Osteoblast (primary cell): ENCODE results near the gene TWF2. TPM values are rescaled to one million over a fixed set of nuclear protein-coding genes. Genes with fewer than 3 reads are reported as not detected.

Experiments
- DNase-seq: peaks from one replicate; pipeline ENCODE4 v3.0.0; 2011; ENCODE audit warnings: low spot score, mixed read lengths; ENCODE audit not compliant: insufficient read length; ENCODE audit errors: missing footprints
- H2AFZ ChIP-seq: 2 replicates; pipeline ENCODE4 v1.6.0; 2011; ENCODE audit warnings: mild to moderate bottlenecking, low read length
- H3K27ac ChIP-seq: 2 replicates; pipeline ENCODE4 v1.5.1; 2011; ENCODE audit warnings: mild to moderate bottlenecking, low read depth, low read length, moderate library complexity
- H3K27me3 ChIP-seq: 2 replicates; pipeline ENCODE4 v1.6.0; 2012; ENCODE audit warnings: mild to moderate bottlenecking, control low read depth, inconsistent platforms, low read length, moderate library complexity; ENCODE audit not compliant: insufficient read depth
- H3K36me3 ChIP-seq: 2 replicates; pipeline ENCODE4 v1.5.1; 2011; ENCODE audit warnings: mild to moderate bottlenecking, low read length, control low read depth, moderate library complexity; ENCODE audit not compliant: insufficient read depth
- H3K4me1 ChIP-seq: 2 replicates; pipeline ENCODE4 v1.5.1; 2011; ENCODE audit warnings: mild to moderate bottlenecking, low read length, control low read depth, moderate library complexity; ENCODE audit not compliant: insufficient read depth
- H3K4me2 ChIP-seq: 2 replicates; pipeline ENCODE4 v1.6.0; 2011; ENCODE audit warnings: mild to moderate bottlenecking, low read length; ENCODE audit not compliant: insufficient read depth
- H3K4me3 ChIP-seq: fragments of 200-600 bp; sonication (generic); 3 replicates; pipeline ENCODE4 v1.5.1; 2012; ENCODE audit warnings: mild to moderate bottlenecking, low read length, inconsistent platforms; ENCODE audit not compliant: insufficient read depth
- H3K79me2 ChIP-seq: 2 replicates; pipeline ENCODE4 v1.6.0; 2012; ENCODE audit warnings: mild to moderate bottlenecking, low read length, control low read depth, inconsistent platforms; ENCODE audit not compliant: insufficient read depth
- H3K9me3 ChIP-seq: 2 replicates; pipeline ENCODE4 v1.5.1; 2011; ENCODE audit warnings: low read depth, low read length, control low read depth
- H4K20me1 ChIP-seq: 2 replicates; pipeline ENCODE4 v1.6.0; 2012; ENCODE audit warnings: mild to moderate bottlenecking, low read length, control low read depth; ENCODE audit not compliant: insufficient read depth
- total RNA-seq: library from RNA; depleted of rRNA; stranded (reverse); fragments of >200 nt; gene quantifications from 2 replicates; pipeline ENCODE4 v1.2.3, GENCODE V29; 2012
- TF ChIP-seq, protein P1 (sequence below): IDR thresholded peaks from 2 replicates; pipeline ENCODE4 v1.5.1; 2011; ENCODE audit warnings: mild to moderate bottlenecking, low read depth, low read length, moderate library complexity; ENCODE audit errors: extremely low read depth

Gene TWF2
- total RNA-seq, 1 donor: 138 TPM

DNA sequence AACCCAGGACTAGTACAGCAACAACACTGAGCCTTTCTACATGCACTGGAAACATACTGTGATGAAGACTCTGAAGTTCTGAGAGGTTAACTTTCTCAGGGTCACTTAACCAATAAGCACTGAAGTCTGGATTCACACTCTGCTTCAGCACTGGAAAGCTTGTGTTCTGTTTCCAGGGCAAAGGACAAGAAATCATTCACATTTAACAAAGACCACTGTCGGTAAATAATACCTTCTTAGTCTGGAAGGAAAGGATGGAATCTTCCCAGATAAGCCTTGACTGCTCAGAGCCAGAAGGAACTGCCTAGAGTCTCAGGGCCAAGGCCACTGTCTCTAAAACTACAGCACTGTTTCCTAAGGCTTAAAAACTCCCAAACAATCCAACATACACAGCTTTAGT is 44.3 kb upstream of the TWF2 start:
- Histone ChIP-seq H3K27ac (no peak overlapping the region), H4K20me1 (no peaks in the 10 kb centered on the region)

DNA sequence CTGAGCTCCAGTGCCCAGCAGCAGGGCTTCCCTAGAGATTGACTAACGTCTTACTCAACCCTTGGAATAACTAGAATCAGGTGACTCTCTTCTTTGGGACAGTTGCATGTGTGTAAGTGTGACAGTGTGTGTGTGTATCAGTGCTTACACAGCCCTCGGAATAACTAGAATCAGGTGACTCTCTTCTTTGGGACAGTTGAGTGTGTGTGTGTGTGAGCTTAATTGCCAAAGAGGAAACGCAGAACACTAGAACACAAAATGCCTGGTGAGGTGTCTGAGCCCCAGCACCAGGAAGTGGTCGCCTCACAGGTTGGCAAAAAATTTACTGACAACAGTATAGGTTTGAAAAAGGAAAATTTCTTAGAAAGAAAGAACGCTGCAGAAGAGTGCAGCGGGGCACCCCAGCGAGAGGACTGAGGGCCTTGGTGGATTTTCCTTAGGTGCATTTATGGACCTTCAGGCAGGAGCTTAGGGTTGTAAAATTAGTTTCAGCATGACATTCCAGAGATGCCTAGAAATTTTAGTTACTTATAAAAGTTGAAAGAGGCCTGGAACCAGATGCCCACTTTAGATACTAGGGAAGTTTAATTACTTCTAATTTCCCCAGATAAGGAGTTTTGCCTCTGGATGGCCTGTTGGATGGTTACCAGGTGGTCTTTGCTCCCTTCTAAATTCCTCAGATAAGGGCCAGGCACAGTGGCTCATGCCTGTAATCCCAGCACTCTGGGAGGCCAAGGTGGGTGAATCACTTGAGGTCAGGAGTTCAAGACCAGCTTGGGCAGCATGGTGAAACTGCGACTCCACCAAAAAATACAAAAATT is 43.2 kb upstream of the TWF2 start:
- Histone ChIP-seq H3K9me3 (no peaks in the 10 kb centered on the region), H3K79me2 (peaks cover 12% of the 10 kb centered on the region), H3K4me1 (peaks cover 32% of the 10 kb centered on the region), H3K4me3 (no peak overlapping the region), H3K36me3 (no peaks in the 10 kb centered on the region), H3K27me3 (no peaks in the 10 kb centered on the region), H2AFZ (no peak overlapping the region), H3K27ac (peak overlapping the region; percentile 5), H4K20me1 (peaks cover 6% of the 10 kb centered on the region), H3K4me2 (no peak overlapping the region)
- TF ChIP-seq, protein P1, sequence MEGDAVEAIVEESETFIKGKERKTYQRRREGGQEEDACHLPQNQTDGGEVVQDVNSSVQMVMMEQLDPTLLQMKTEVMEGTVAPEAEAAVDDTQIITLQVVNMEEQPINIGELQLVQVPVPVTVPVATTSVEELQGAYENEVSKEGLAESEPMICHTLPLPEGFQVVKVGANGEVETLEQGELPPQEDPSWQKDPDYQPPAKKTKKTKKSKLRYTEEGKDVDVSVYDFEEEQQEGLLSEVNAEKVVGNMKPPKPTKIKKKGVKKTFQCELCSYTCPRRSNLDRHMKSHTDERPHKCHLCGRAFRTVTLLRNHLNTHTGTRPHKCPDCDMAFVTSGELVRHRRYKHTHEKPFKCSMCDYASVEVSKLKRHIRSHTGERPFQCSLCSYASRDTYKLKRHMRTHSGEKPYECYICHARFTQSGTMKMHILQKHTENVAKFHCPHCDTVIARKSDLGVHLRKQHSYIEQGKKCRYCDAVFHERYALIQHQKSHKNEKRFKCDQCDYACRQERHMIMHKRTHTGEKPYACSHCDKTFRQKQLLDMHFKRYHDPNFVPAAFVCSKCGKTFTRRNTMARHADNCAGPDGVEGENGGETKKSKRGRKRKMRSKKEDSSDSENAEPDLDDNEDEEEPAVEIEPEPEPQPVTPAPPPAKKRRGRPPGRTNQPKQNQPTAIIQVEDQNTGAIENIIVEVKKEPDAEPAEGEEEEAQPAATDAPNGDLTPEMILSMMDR: no peak
- DNase-seq: no peak

More for the DNA sequence above, 44.3 kb upstream of the TWF2 start:
- no peaks in the 10 kb centered on the region for H3K9me3 ChIP-seq
- no peak for DNase-seq
- H3K4me3 ChIP-seq: no peak overlapping the region
- peaks cover 4% of the 10 kb centered on the region for H3K79me2 ChIP-seq
- no peak overlapping the region for H2AFZ ChIP-seq
- TF ChIP-seq, protein P1: no peak
- H3K36me3 ChIP-seq: no peaks in the 10 kb centered on the region
- no peaks in the 10 kb centered on the region for H3K27me3 ChIP-seq
- no peak overlapping the region for H3K4me2 ChIP-seq
- peaks cover 33% of the 10 kb centered on the region for H3K4me1 ChIP-seq

DNA sequence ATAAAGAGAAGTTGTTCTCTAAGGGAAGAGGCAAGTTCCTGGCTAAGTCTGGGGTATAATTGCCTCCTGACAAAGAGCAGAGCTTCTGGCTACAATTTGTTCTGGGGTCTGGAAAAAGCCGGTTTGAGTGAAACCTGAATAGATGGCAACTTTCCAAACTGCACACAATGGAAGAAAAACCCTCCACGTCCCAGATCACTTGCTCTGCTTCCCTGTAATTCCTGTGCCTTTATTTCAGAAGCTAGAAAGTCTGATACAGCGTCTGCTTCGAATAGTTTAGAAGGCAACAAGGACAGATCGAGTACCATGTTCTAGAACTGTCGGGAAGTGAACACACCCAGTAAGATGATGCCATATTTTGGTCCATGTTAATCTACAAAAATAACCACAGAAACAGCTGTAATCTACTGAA is 41.1 kb upstream of the TWF2 start:
- DNase-seq: no peak
- Histone ChIP-seq H3K4me2 (peak overlapping the region; percentile 92), H3K27me3 (no peaks in the 10 kb centered on the region)

DNA sequence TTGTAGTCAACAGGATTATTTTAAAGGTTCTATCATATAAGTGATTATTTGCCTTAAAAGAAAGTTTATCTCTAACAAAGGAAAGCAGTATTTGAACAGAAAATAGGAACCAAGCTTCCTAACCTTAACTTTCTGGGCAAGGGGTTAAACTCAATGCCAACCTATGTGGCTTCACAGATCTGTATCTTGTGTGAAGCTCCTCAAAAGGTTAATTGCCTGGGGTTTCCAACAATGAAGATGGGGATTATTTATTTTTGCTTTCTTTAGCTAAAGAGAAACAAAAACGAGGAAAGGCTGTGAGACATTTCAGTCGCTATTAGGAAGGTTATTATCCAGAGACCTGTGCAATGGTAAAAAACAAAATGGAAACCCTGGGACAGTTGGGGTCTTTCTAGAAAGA is 40.6 kb upstream of the TWF2 start:
- Histone ChIP-seq H2AFZ (peak overlapping the region; percentile 60), H3K4me2 (peak overlapping the region; percentile 92), H3K36me3 (no peaks in the 10 kb centered on the region), H4K20me1 (peaks cover 24% of the 10 kb centered on the region), H3K4me1 (peaks cover 39% of the 10 kb centered on the region), H3K27me3 (no peaks in the 10 kb centered on the region), H3K9me3 (no peaks in the 10 kb centered on the region), H3K27ac (peak overlapping the region; percentile 92), H3K4me3 (peak overlapping the region; percentile 93), H3K79me2 (peaks cover 35% of the 10 kb centered on the region)
- TF ChIP-seq, protein P1: no peak
- no peak for DNase-seq

More for the DNA sequence above, 41.1 kb upstream of the TWF2 start:
- H3K36me3 ChIP-seq: no peaks in the 10 kb centered on the region
- peak overlapping the region; percentile 60 for H2AFZ ChIP-seq
- H3K27ac ChIP-seq: peak overlapping the region; percentile 92
- H3K4me3 ChIP-seq: peak overlapping the region; percentile 93
- peaks cover 31% of the 10 kb centered on the region for H3K79me2 ChIP-seq
- H3K4me1 ChIP-seq: peaks cover 39% of the 10 kb centered on the region
- peaks cover 22% of the 10 kb centered on the region for H4K20me1 ChIP-seq
- no peaks in the 10 kb centered on the region for H3K9me3 ChIP-seq
- TF ChIP-seq, protein P1: no peak
